Ascending aorta (tissue), 2 donors: ENCODE data around the gene MOB3B. TPM values are rescaled to one million over a fixed set of nuclear protein-coding genes. Genes with fewer than 3 reads are reported as not detected.
"Not testable (repeated sequence)": the region's sequence is repeated elsewhere in the genome, so short reads cannot be mapped to it uniquely, and the experiment has no call there.

ENCODE experiments used
- DNase-seq, 2 donors: peaks; one replicate each; pipeline ENCODE4 v3.0.0-alpha.2; 2019; ENCODE audit warnings: low spot score in 2 of 2
- H3K27ac ChIP-seq, 2 donors: fragments of 200-600 bp; sonication (generic); one replicate each; pipeline ENCODE4 v1.5.1; 2016 to 2017; ENCODE audit warnings: mild to moderate bottlenecking in 1 of 2
- H3K27me3 ChIP-seq: fragments of 200-600 bp; sonication (generic); one replicate; pipeline ENCODE4 v1.5.1; 2017
- H3K36me3 ChIP-seq, 2 donors: fragments of 200-600 bp; sonication (generic); one replicate each; pipeline ENCODE4 v1.5.1; 2016
- H3K4me1 ChIP-seq, 2 donors: fragments of 200-600 bp; sonication (generic); one replicate each; pipeline ENCODE4 v1.5.1; 2016 to 2017; ENCODE audit warnings: mild to moderate bottlenecking in 1 of 2
- H3K4me3 ChIP-seq, 2 donors: fragments of 200-600 bp; sonication (generic); one replicate each; pipeline ENCODE4 v1.5.1; 2016 to 2017; ENCODE audit warnings: mild to moderate bottlenecking in 1 of 2
- H3K9me3 ChIP-seq, 2 donors: fragments of 200-600 bp; sonication (generic); one replicate each; pipeline ENCODE4 v1.5.1; 2016
- intact Hi-C: fragments of 100-400 bp; cut with DNase I; formaldehyde crosslinking; loops from one replicate; pipeline ENCODE4 v1.15.1; 2023
- total RNA-seq: library from RNA; depleted of rRNA; stranded (reverse); fragments of >200 nt; gene quantifications from one replicate; pipeline ENCODE4 v1.1.0, GENCODE V29; 2016
- TF ChIP-seq, protein P1 (sequence below), 3 experiments: fragments of 200-600 bp in 2 of 3; fragments of 450-650 bp in 1 of 3; sonication (generic) in 2 of 3; IDR thresholded peaks; one replicate each; pipeline ENCODE4 v1.5.1; 2016 to 2019; ENCODE audit warnings: antibody characterized with exemption in 3 of 3, mild to moderate bottlenecking in 1 of 3, moderate library complexity in 1 of 3

MOB3B gene
- total RNA-seq, 1 donor from 2014 or later = 2.4 TPM

DNA sequence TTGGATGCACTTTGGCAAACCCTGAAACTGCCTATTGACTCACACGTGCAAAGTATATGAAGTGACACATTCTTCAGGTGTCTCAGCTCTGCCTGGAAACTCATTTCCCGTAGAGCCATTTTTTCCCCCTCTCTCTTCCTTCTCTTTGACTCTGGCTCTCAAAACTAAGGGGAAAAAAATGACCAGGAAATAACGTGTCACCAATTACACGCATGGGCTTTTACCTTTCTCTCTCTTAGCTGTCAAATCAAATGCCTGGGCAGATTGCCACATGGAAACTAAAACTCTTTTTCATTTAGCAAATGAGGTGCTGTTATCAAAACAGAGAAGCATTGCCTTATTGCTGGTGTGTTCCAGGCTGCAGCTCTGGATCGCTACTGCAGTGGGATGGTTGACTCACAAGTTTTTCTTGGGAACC lies 23.9 kb downstream of the MOB3B start:
- Histone ChIP-seq H3K4me3 (no peak overlapping the region), H3K27ac (no peak overlapping the region), H3K9me3 (no peaks in the 10 kb centered on the region), H3K4me1 (no peaks in the 10 kb centered on the region), H3K36me3 (peaks cover 0 to 3% of the 10 kb centered on the region in 2 donors), H3K27me3 (no peaks in the 10 kb centered on the region)
- DNase-seq = no peak
- TF ChIP-seq, protein P1, sequence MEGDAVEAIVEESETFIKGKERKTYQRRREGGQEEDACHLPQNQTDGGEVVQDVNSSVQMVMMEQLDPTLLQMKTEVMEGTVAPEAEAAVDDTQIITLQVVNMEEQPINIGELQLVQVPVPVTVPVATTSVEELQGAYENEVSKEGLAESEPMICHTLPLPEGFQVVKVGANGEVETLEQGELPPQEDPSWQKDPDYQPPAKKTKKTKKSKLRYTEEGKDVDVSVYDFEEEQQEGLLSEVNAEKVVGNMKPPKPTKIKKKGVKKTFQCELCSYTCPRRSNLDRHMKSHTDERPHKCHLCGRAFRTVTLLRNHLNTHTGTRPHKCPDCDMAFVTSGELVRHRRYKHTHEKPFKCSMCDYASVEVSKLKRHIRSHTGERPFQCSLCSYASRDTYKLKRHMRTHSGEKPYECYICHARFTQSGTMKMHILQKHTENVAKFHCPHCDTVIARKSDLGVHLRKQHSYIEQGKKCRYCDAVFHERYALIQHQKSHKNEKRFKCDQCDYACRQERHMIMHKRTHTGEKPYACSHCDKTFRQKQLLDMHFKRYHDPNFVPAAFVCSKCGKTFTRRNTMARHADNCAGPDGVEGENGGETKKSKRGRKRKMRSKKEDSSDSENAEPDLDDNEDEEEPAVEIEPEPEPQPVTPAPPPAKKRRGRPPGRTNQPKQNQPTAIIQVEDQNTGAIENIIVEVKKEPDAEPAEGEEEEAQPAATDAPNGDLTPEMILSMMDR (IDR thresholded peaks at IDR 0.05) = no peak
- intact Hi-C loops = no loop called here

DNA sequence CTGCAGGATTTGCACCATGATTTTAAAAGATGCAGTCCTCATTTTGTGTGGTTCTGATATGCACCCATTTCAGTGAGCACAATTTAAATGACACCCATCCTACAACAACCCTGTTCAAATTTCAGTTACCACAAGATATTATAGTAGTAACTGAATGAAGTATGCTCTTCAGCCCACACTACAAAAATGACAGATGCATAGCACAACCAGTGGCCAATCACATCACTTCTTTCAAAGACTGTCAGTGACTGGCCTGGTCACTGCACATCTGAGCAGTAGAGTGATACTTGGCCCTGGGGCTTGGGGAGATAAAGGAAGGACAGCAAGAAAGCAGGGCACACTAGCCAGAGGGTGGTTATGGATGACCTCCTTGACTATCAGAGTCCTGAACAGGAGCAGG lies 25.4 kb downstream of the MOB3B start:
- Histone ChIP-seq H3K4me3 (no peak overlapping the region), H3K36me3 (peaks cover 0 to 3% of the 10 kb centered on the region in 2 donors), H3K4me1 (no peaks in the 10 kb centered on the region), H3K27me3 (no peaks in the 10 kb centered on the region), H3K9me3 (no peaks in the 10 kb centered on the region), H3K27ac (no peak overlapping the region)
- TF ChIP-seq, protein P1 (IDR thresholded peaks at IDR 0.05) = no peak
- intact Hi-C loops = no loop called here
- no peak for DNase-seq

DNA sequence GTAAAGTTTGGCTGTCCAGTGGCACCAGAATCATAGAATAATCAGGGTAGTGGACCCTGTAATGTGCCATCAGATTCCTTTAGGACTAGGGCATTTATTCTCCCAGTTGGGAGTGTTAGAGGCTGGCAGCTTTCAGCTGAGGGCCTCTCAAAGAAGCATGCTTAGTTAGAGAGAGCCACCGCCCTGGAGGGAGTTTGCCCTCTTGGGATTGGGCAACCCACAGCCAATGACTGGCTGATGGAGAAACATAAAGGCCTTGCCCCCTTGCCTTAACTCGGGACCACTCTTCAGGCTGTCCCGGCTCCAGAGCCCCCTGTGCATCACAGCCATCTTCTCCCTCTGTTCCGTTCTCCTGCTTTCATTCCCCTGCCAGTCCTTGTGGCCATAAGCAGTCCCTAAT lies 26.0 kb downstream of the MOB3B start:
- no peaks in the 10 kb centered on the region for H3K4me1 ChIP-seq
- H3K36me3 ChIP-seq = peaks cover 0 to 3% of the 10 kb centered on the region in 2 donors
- no peak overlapping the region for H3K27ac ChIP-seq
- H3K27me3 ChIP-seq = no peaks in the 10 kb centered on the region
- DNase-seq = no peak
- H3K4me3 ChIP-seq = no peak overlapping the region
- no peaks in the 10 kb centered on the region for H3K9me3 ChIP-seq
- TF ChIP-seq, protein P1 (IDR thresholded peaks at IDR 0.05) = no peak
- intact Hi-C loops = no loop called here

DNA sequence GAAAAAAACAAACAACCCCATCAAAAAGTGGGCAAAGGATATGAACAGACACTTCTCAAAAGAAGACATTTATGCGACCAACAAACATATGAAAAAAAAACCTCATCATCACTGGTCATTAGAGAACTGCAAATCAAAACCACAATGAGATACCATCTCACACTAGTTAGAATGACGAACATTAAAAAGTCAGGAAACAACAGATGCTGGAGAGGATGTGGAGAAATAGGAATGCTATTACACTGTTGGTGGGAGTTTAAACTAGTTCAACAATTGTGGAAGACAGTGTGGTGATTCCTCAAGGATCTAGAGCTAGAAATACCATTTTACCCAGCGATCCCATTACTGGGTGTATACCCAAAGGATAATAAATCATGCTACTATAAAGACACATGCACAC lies 28.7 kb downstream of the MOB3B start:
- H3K27me3 ChIP-seq, H3K36me3 ChIP-seq, H3K4me3 ChIP-seq, H3K27ac ChIP-seq, intact Hi-C loops, DNase-seq, H3K4me1 ChIP-seq, H3K9me3 ChIP-seq: not testable (repeated sequence)

DNA sequence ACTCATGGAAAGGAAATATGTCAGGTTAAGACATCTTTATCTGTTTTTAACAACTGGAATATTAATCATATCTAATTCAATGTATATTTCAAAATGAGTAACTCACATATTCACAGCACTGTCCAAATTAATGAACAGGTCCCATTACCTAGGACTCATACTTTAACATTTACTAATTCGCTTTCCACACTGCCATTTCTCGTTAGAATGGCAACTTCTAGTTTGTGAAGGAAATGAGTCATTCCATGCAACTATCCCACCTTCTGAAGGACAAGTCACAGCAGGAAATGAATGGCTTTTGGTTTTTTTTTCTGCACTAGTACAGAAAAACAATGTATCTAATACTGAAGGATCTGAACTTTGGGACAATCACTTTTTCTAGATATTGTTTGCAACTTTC lies 30.2 kb downstream of the MOB3B start:
- intact Hi-C loops = no loop called here
- no peak overlapping the region for H3K4me3 ChIP-seq
- H3K9me3 ChIP-seq = no peaks in the 10 kb centered on the region
- no peaks in the 10 kb centered on the region for H3K27me3 ChIP-seq
- no peaks in the 10 kb centered on the region for H3K4me1 ChIP-seq
- no peaks in the 10 kb centered on the region for H3K36me3 ChIP-seq
- no peak overlapping the region for H3K27ac ChIP-seq
- TF ChIP-seq, protein P1 (IDR thresholded peaks at IDR 0.05) = no peak
- no peak for DNase-seq

DNA sequence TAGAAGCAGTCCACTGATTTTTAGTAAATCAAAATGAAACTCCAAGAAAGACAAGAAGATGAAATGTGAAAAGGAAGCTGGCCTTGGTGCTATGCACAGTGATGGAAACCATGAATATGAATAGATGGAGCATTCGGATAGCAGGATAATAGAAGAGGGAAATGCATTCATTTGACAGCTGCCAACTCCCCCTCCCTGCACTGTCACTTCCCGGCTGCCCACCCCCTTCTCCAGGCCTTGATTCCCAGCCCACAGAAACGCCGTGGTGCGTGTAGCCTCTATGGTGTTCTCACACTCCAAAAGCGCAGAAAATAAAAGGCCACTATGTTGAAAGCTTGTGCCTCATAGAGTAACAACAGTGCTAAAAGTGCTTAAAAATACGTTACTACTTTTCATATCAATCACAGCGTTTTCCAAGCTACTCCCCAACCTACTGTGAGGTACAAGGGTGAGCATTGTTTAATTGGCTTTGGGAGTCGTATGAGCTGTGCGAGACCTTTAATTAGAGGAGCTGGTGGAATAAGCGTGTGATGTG lies 31.7 kb downstream of the MOB3B start:
- H3K9me3 ChIP-seq = no peaks in the 10 kb centered on the region
- no peak overlapping the region for H3K4me3 ChIP-seq
- no peak for DNase-seq
- H3K36me3 ChIP-seq = no peaks in the 10 kb centered on the region
- no peaks in the 10 kb centered on the region for H3K4me1 ChIP-seq
- H3K27me3 ChIP-seq = no peaks in the 10 kb centered on the region
- TF ChIP-seq, protein P1 (IDR thresholded peaks at IDR 0.05) = no peak
- intact Hi-C loops = no loop called here
- H3K27ac ChIP-seq = no peak overlapping the region
